GM12873 (cell line): ENCODE results near the gene TCN1.

Experiments used
- CTCF ChIP-seq: IDR thresholded peaks from 2 replicates; pipeline ENCODE4 v1.5.1; 2012; ENCODE audit warnings: low read depth, mild to moderate bottlenecking, moderate library complexity, low read length, control low read depth; ENCODE audit not compliant: insufficient read depth; ENCODE audit errors: missing control alignments

Gene TCN1

GRCh38 chr11:59891781-59892181, 25.5 kb upstream of the TCN1 start:
- TF ChIP-seq CTCF, result no peak

- TF ChIP-seq CTCF, result no peak
Observed at GRCh38 chr11:59883597-59883996, 17.3 kb upstream of the TCN1 start.

- no peak for TF ChIP-seq CTCF
Observed at GRCh38 chr11:59879567-59879966, 13.3 kb upstream of the TCN1 start.

DNA sequence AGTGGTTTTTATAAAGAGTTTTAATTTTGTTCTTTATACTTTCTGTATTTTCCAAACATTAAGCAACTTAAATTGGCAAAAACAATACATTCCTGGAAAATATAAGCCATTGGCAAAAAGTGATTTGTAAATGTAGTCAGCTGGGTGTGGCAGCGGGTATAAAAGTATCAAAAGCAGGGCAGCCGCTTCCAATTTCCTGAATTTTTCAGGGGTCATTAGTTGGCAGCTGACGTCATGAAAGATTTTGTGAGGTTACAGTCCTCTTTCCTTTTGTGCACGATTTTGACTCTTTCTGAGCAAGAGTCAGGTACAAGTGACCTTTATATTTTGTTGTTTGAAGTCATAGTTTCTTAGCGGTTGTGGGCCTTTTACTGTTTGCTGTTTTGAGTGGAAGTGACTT, 12.3 kb upstream of the TCN1 start, which contains the start of gene OOSP3:
OOSP3 (plus strand) TSS at position 208 of the 400 bp plus-strand sequence; CDS start at position 235, 27 bp downstream.
- TF ChIP-seq CTCF, result no peak

DNA sequence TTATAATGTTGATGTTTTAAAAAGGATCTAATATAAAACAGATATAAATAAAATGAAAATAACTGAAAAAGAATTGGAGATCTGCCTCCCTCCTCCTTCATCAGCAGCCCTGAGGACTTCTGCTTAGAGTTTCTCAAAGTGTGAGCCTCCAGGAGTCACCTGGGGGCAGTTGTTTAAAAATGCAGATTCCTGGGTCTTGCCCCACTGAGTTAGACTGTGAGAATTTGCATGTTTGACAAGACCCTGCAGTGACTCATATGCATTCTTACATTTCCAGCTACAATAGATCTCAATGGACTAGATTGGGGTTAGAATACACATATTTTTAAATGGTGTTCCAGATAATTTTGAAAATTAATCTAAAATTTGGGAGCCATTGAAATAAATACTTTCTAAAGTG, 11.5 kb upstream of the TCN1 start:
- no peak for TF ChIP-seq CTCF

DNA sequence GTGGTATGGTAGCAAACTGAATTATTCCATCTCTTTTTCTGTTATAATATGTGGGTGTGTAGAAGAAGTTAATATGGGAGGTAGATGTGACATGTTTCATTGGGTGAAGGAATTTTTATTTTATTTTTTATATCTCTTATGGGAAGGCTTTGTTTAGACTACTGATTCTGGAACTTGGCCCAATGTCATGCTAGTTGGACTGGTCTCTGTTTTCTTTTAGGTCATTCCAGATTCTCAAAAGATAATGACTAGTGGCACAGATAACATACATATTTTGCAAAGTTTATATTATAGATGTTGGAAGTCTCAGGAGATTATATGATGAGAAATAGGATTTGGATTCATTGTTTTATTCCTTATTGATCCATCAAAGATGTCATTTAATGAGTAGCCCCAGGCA, 11.0 kb upstream of the TCN1 start:
- TF ChIP-seq CTCF, result no peak

GRCh38 chr11:59875856-59876519, 9.7 kb upstream of the TCN1 start:
- no peak for TF ChIP-seq CTCF
